IMR-90 (cell line): Measurements from ENCODE around the gene KRT39. TPM values are rescaled to one million over a fixed set of nuclear protein-coding genes. Genes with fewer than 3 reads are reported as not detected.

Source experiments
- ATAC-seq: fragments of 200-7000 bp; cut with Tn5 transposase; 2 replicates; pipeline ENCODE4 v1.9.1; 2020; ENCODE audit warnings: low read depth, mild to moderate bottlenecking, moderate library complexity
- BruUV-seq: library from RNA; stranded (reverse); fragments of 400-500 nt; replicated peaks from 2 replicates; lab custom pipeline; 2021; lab: Mats Ljungman, UMichigan
- CTCF ChIA-PET: fragments of 300-600 bp; formaldehyde crosslinking; extraction: SDS; loops from one replicate; lab custom pipeline; 2021; ENCODE audit warnings: antibody characterized with exemption; lab: Yijun Ruan, JAX
- POLR2A ChIA-PET: fragments of 300-600 bp; sonication (Branson Sonifier 250); formaldehyde crosslinking; loops from one replicate; lab custom pipeline; 2022; ENCODE audit warnings: antibody characterized with exemption; ENCODE audit not compliant: unreplicated experiment; lab: Charles Lee
- DNase-seq: peaks from one replicate; pipeline ENCODE4 v3.0.0; 2013
- H2AFZ ChIP-seq: replicated peaks from 2 replicates; pipeline ENCODE3; 2013; ENCODE audit warnings: low read length, mild to moderate bottlenecking; ENCODE audit not compliant: poor library complexity
- H2AK5ac ChIP-seq: 2 replicates; pipeline ENCODE4 v1.6.1; 2013; ENCODE audit warnings: low read depth, low read length, inconsistent platforms
- H2AK9ac ChIP-seq: replicated peaks from 2 replicates; pipeline ENCODE3; 2013; ENCODE audit warnings: mild to moderate bottlenecking, low read depth, low read length, moderate library complexity; ENCODE audit not compliant: poor library complexity
- H2BK120ac ChIP-seq: 2 replicates; pipeline ENCODE4 v1.6.1; 2013; ENCODE audit warnings: low read depth, low read length, inconsistent platforms
- H2BK15ac ChIP-seq: 3 replicates; pipeline ENCODE4 v1.6.1; 2013; ENCODE audit warnings: low read depth, low read length, inconsistent platforms
- H2BK20ac ChIP-seq: 2 replicates; pipeline ENCODE4 v1.6.1; 2013; ENCODE audit warnings: low read depth, mild to moderate bottlenecking, inconsistent platforms, low read length, moderate library complexity
- H2BK5ac ChIP-seq: 2 replicates; pipeline ENCODE4 v1.6.1; 2013; ENCODE audit warnings: mild to moderate bottlenecking, low read depth, low read length, inconsistent platforms; ENCODE audit not compliant: poor library complexity, severe bottlenecking
- H3K14ac ChIP-seq: replicated peaks from 2 replicates; pipeline ENCODE4 v1.6.1; 2013; ENCODE audit warnings: low read depth, low read length, inconsistent platforms
- H3K18ac ChIP-seq: 2 replicates; pipeline ENCODE4 v1.6.1; 2013; ENCODE audit warnings: low read depth, low read length, control low read depth
- H3K23ac ChIP-seq: 2 replicates; pipeline ENCODE4 v1.6.1; 2013; ENCODE audit warnings: low read depth, low read length, inconsistent platforms
- H3K27ac ChIP-seq: 2 replicates; pipeline ENCODE4 v1.5.1; 2013; ENCODE audit warnings: mild to moderate bottlenecking, control low read depth, low read length; ENCODE audit not compliant: insufficient read depth
- H3K27me3 ChIP-seq: 2 replicates; pipeline ENCODE4 v1.6.1; 2013; ENCODE audit warnings: low read length; ENCODE audit not compliant: control insufficient read depth, insufficient read depth
- H3K36me3 ChIP-seq: 2 replicates; pipeline ENCODE4 v1.6.1; 2013; ENCODE audit warnings: low read length, mixed read lengths; ENCODE audit not compliant: control insufficient read depth, insufficient read depth
- H3K4ac ChIP-seq: 2 replicates; pipeline ENCODE4 v1.6.1; 2013; ENCODE audit warnings: low read depth, low read length, inconsistent platforms
- H3K4me1 ChIP-seq: 2 replicates; pipeline ENCODE4 v1.6.1; 2013; ENCODE audit warnings: low read length, mixed read lengths; ENCODE audit not compliant: control insufficient read depth, insufficient read depth
- H3K4me2 ChIP-seq: 2 replicates; pipeline ENCODE4 v1.6.1; 2013; ENCODE audit warnings: low read depth, mild to moderate bottlenecking, control low read depth, low read length, moderate library complexity
- H3K4me3 ChIP-seq: 2 replicates; pipeline ENCODE4 v1.5.1; 2013; ENCODE audit warnings: low read depth, mild to moderate bottlenecking, control low read depth, low read length, moderate library complexity; ENCODE audit not compliant: insufficient read depth
- H3K56ac ChIP-seq: 2 replicates; pipeline ENCODE4 v1.6.1; 2013; ENCODE audit warnings: low read length, inconsistent platforms; ENCODE audit not compliant: insufficient read depth; ENCODE audit errors: extremely low read depth
- H3K79me1 ChIP-seq, 2 experiments: 2 replicates each; pipeline ENCODE4 v1.6.1; 2013; ENCODE audit warnings: low read length in 2 of 2, inconsistent platforms in 1 of 2, low read depth in 1 of 2
- H3K9ac ChIP-seq: 2 replicates; pipeline ENCODE4 v1.6.1; 2013; ENCODE audit warnings: low read depth, low read length, control low read depth
- H3K9me1 ChIP-seq: 2 replicates; pipeline ENCODE4 v1.6.1; 2013; ENCODE audit warnings: low read length, inconsistent platforms; ENCODE audit not compliant: insufficient read depth
- H3K9me3 ChIP-seq: 2 replicates; pipeline ENCODE4 v1.6.1; 2013; ENCODE audit warnings: low read length; ENCODE audit not compliant: control insufficient read depth, insufficient read depth
- H4K20me1 ChIP-seq: 2 replicates; pipeline ENCODE4 v1.6.1; 2013; ENCODE audit warnings: low read length, inconsistent platforms; ENCODE audit not compliant: insufficient read depth
- H4K5ac ChIP-seq: 2 replicates; pipeline ENCODE4 v1.6.1; 2013; ENCODE audit warnings: mild to moderate bottlenecking, low read depth, low read length, control low read depth
- H4K8ac ChIP-seq, 2 experiments: 2 replicates each; pipeline ENCODE4 v1.6.1; 2013; ENCODE audit warnings: low read depth in 2 of 2, low read length in 2 of 2, control low read depth in 1 of 2, inconsistent platforms in 1 of 2
- H4K91ac ChIP-seq: 2 replicates; pipeline ENCODE4 v1.6.1; 2013; ENCODE audit warnings: low read depth, low read length, inconsistent platforms; ENCODE audit not compliant: insufficient read depth
- FOS ChIP-seq: fragments of 150-350 bp; IDR thresholded peaks from 2 replicates; pipeline ENCODE4 v1.6.1; 2016; ENCODE audit warnings: low read depth, low read length
- MXI1 ChIP-seq: IDR thresholded peaks from 2 replicates; pipeline ENCODE4 v1.6.1; 2012; ENCODE audit warnings: low read depth, mild to moderate bottlenecking, low read length, moderate library complexity, borderline replicate concordance
- WGBS, 2 experiments: methylation state at CpG; one replicate each; pipeline versions ENCODE4 v1.1.5 to v1.1.7; 2013; ENCODE audit warnings: missing lambda C conversion rate in 2 of 2; ENCODE audit not compliant: insufficient read length in 1 of 2; ENCODE audit errors: extremely low coverage in 2 of 2; 5-methylcytosine and 5-hydroxymethylcytosine counted together
- dilution Hi-C: fragments of 300-500 bp; cut with HindIII; formaldehyde crosslinking; loops from one replicate; pipeline ENCODE4 v1.14.3; 2018; ENCODE audit warnings: low sequenced_read_pairs; ENCODE audit not compliant: unreplicated experiment
- in situ Hi-C: fragments of 300-500 bp; cut with MboI; formaldehyde crosslinking; loops from 3 replicates; pipeline ENCODE4 v1.14.3; 2019; ENCODE audit warnings: low sequenced_read_pairs, inconsistent platforms, mixed read lengths
- intact Hi-C: fragments of 100-400 bp; cut with micrococcal nuclease; formaldehyde crosslinking; loops from 2 replicates; pipeline ENCODE4 v1.10.0; 2022
- polyA plus RNA-seq, 3 experiments: library from polyadenylated mRNA; depleted of rRNA; stranded (reverse); fragments of >200 nt; gene quantifications; 2 replicates each; pipeline ENCODE4 v1.2.3, GENCODE V29; 2012; ENCODE audit warnings: low replicate concordance in 1 of 3
- total RNA-seq: library from RNA; depleted of rRNA; stranded (reverse); fragments of >200 nt; gene quantifications from 2 replicates; pipeline ENCODE4 v1.2.3, GENCODE V29; 2012
- TF ChIP-seq, protein P1 (sequence below): fragments of 150-350 bp; IDR thresholded peaks from 2 replicates; pipeline ENCODE4 v1.6.1; 2017; ENCODE audit warnings: mild to moderate bottlenecking, antibody characterized with exemption, low read length, low read depth

The KRT39 gene
- total and polyA plus RNA-seq, 2 of the 4 experiments (the other 2 are of a cell fraction) = 0.15 TPM; not detected in 1

DNA sequence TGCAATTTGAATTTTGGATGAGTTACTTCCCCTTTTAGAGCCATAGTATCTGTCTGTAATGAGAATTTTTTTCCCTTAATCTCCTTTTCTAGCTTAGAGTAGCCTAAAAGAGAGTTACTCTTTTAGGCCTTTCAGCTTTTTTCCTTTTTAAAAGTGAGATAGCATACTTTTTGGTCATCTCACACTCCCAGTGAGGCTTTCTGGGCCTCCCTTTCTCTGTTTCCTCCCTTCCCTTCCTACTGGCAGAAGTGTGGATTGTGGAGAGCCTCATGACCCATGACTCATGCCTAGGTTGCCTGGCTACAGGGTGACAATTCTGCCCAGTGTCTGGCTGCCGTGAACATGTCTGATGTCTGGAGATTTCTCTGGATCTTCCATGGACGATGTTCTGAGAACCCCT, 44.5 kb downstream of the KRT39 start:
- Histone ChIP-seq H2BK5ac (peak overlapping the region; percentile 81), H2AK9ac (no peak overlapping the region), H4K8ac (peak overlapping the region; percentile 68 to 70), H3K18ac (peak overlapping the region; percentile 64), H2BK120ac (peak overlapping the region; percentile 80), H3K79me1 (no peaks in the 10 kb centered on the region), H3K23ac (no peak overlapping the region), H2BK20ac (peak overlapping the region; percentile 85; the same call in 1 of the 2 replicates), H4K20me1 (no peaks in the 10 kb centered on the region), H3K56ac (no peak overlapping the region), H3K4me1 (peaks cover 5% of the 10 kb centered on the region), H4K91ac (peak overlapping the region; percentile 37), H3K9ac (peak overlapping the region; percentile 3; the same call in 1 of the 2 replicates), H3K27me3 (no peaks in the 10 kb centered on the region), H3K9me3 (no peaks in the 10 kb centered on the region), H3K4ac (peak overlapping the region; percentile 61; the same call in 1 of the 2 replicates), H3K4me2 (no peak overlapping the region), H3K27ac (peak overlapping the region; percentile 3; the same call in 1 of the 2 replicates), H3K4me3 (no peak overlapping the region), H3K14ac (peak overlapping the region; percentile 75), H2AK5ac (peak overlapping the region; percentile 11; the same call in 1 of the 2 replicates), H4K5ac (peak overlapping the region; percentile 52), H3K9me1 (peaks cover 3% of the 10 kb centered on the region; the same call in 1 of the 2 replicates), H2BK15ac (peak overlapping the region; percentile 16; the same call in 2 of the 3 replicates), H2AFZ (peak overlapping the region; percentile 82), H3K36me3 (no peaks in the 10 kb centered on the region)
- WGBS, 2 experiments = 33% methylated on average over 1 of the region's 2 CpGs; no CpG with 5 or more reads in 1 of the 2 experiments
- in situ Hi-C loops = no loop called here
- intact Hi-C loops = no loop called here
- no TSS peak for BruUV-seq
- ChIA-PET CTCF (interaction anchor here (0.6 kb wide), 1 partner anchor 399 kb away, joined by 4 read pairs; no protein-coding TSS in a partner anchor), POLR2A (no interaction called here)
- TF ChIP-seq, protein P1, sequence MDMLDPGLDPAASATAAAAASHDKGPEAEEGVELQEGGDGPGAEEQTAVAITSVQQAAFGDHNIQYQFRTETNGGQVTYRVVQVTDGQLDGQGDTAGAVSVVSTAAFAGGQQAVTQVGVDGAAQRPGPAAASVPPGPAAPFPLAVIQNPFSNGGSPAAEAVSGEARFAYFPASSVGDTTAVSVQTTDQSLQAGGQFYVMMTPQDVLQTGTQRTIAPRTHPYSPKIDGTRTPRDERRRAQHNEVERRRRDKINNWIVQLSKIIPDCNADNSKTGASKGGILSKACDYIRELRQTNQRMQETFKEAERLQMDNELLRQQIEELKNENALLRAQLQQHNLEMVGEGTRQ = peak; percentile 77; the same call in 1 of the 2 replicates
- TF ChIP-seq MXI1 = no peak
- TF ChIP-seq FOS = peak; percentile 82
- dilution Hi-C loops = no loop called here
- ATAC-seq (peak; percentile 96), DNase-seq (peak; percentile 88)
